Left colon (tissue), 2 donors: ENCODE measurements around the gene CROCC2. TPM values are rescaled to one million over a fixed set of nuclear protein-coding genes. Genes with fewer than 3 reads are reported as not detected.

ENCODE experiments used
- ATAC-seq: fragments of 200-7000 bp; cut with Tn5 transposase; one replicate; pipeline ENCODE4 v1.9.1; 2020; ENCODE audit warnings: mild to moderate bottlenecking, moderate library complexity
- DNase-seq, 2 donors: peaks; one replicate each; pipeline ENCODE4 v3.0.0-alpha.2; 2020
- intact Hi-C, 2 donors: fragments of 100-400 bp; cut with DNase I in 1 of 2; cut with micrococcal nuclease in 1 of 2; formaldehyde crosslinking; loops; one replicate each; pipeline versions ENCODE4 v1.11.2 to v1.14.0; 2022; cut with DNase I, micrococcal nuclease
- total RNA-seq, 2 donors: library from RNA; stranded (reverse); fragmentation: NEBNext Ultra II Directional; extraction: Animal tissue kit (Norgen Biotek cat#: 25700); gene quantifications; one replicate each; pipeline ENCODE4 v1.2.1, GENCODE V29; 2021
- donor health status: DM: no; HTN: no; CAD: no.
- donor health status: DM: yes; HTN: yes; CAD: no.

Gene CROCC2
- total RNA-seq, 2 donors from 2014 or later, result 0.06 TPM; not detected in 1

DNA sequence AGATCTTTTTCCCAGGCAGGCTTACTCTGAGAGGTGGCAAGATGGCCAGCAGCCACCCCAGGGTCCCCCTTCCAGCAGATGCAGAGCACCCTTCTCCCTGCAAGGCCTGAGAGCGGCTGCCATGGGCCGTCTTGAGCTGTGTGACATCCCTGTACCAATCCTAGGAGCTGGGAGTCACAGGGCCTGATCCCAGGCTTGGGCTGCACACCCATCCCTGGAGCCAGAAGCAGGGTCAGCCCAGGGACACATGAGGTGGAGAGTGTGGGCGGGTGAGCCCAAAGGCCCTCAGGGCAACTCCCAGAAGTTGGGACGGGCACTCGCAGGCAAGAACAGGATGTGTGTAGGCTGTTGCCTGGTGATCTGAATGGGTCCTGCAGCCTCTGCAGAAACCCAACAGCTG lies 40.5 kb downstream of the CROCC2 start:
- intact Hi-C loops, result no loop called here
- peak in 1 of 2 donors; percentile 4 for DNase-seq
- ATAC-seq, result no peak

DNA sequence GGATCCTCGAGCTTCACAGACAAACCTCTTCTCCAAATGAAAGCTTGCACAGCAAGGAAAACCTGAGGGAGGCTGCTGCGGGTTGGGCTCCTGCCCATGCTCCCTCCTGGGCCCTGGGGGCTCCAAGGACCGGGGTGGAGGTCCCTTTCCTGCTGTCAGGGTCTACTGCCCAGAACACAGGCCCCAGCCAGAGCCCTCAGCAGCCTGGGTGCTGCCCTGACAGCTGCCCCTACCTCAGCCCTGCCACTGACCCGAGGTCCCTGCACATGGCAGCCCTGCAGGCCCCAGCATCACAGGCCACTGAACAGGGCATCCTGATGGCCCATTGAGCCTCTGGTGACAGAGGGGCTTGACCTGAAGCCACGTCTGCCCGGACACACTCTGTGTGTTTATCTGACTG lies 41.0 kb downstream of the CROCC2 start:
- intact Hi-C loops, result no loop called here

DNA sequence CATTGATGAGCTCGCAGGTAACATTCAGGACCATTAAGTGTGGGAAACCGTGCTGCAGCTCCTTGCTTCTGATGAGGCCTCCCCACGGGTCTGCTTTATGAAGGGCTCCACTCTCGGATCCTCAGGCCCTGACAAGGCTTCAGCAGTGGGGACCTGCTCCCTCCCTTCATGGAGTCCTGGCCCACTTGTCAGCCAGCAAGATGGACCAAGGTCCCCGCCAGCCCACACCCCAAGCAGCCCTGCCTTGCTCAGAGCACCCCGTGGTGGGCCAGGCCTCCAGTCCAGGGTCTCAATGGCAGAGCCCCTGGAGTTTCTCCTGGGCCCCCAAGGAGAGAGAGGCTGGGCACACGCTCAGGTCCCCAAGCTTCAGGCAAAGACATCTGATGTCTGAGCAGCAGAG lies 41.5 kb downstream of the CROCC2 start:
- intact Hi-C loops, result no loop called here
- DNase-seq (peak in 1 of 2 donors; percentile 12), ATAC-seq (no peak)

More for the DNA sequence above, 41.0 kb downstream of the CROCC2 start:
- ATAC-seq (no peak), DNase-seq (peak in 1 of 2 donors; percentile 1)

DNA sequence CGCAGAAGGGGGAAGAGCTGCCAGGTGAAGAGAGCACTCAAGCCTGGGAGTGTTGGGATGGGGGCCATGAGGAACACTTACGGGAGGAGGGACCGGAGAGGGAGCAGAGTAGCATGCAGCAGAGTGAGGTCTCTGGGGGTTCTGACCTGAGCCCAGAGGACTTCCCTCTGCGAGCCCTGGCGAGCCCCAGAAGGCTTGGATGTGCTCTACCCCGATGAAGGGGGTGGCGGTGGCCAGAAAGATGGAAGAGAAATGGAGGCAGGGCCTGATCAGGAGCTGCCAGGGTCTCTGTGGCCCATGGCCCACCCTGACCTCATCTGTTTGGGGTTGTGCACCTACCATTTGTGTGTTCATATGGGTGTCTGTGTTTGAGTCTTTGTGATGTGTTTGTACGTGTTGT lies 42.0 kb downstream of the CROCC2 start:
- DNase-seq (peak in 1 of 2 donors; percentile 14), ATAC-seq (no peak)
- intact Hi-C loops, result no loop called here

DNA sequence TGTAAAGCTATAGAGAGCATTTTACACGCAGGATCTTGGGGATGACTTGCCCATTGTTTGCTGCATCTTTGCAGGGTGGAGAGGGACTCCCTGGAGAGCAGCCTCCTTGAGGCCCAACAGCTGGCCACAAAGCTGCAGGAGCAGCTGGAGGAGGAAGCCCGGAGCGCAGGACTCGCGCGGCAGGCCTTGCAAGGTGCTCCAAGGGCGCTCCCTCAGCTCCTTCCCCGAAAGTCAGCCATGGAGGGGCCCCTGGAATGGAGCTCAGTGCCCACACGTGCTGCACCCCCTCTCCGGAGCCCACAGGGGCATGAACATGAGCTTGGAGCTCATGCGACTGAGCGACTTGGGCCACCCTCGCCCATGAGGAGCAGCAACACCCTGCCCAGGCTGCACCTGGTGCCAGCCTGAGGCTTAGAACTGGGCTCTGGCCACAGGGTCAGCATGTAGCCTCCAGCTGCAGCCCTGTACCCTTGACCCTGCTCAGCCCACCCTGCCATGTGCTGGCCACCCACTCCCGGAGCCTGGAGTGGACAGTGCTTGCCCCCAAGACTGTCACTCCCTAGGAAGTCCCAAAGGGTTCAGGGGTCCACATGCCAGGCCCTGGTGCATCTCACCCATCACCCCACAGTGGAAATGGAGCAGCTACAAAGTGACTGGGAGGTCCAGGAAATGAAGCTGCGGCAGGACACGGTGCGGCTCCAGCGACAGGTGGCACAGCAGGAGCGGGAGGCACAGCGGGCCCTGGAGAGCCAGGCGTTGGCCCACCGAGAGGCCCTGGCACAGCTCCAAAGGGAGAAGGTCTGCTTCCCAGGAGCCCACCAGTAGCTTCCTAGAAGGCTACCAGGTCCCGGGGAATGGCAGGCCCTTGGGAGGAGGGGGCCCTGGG lies 43.0 kb downstream of the CROCC2 start:
- intact Hi-C loops, result no loop called here
- ATAC-seq (no peak), DNase-seq (peak in 1 of 2 donors; percentile 12)

DNA sequence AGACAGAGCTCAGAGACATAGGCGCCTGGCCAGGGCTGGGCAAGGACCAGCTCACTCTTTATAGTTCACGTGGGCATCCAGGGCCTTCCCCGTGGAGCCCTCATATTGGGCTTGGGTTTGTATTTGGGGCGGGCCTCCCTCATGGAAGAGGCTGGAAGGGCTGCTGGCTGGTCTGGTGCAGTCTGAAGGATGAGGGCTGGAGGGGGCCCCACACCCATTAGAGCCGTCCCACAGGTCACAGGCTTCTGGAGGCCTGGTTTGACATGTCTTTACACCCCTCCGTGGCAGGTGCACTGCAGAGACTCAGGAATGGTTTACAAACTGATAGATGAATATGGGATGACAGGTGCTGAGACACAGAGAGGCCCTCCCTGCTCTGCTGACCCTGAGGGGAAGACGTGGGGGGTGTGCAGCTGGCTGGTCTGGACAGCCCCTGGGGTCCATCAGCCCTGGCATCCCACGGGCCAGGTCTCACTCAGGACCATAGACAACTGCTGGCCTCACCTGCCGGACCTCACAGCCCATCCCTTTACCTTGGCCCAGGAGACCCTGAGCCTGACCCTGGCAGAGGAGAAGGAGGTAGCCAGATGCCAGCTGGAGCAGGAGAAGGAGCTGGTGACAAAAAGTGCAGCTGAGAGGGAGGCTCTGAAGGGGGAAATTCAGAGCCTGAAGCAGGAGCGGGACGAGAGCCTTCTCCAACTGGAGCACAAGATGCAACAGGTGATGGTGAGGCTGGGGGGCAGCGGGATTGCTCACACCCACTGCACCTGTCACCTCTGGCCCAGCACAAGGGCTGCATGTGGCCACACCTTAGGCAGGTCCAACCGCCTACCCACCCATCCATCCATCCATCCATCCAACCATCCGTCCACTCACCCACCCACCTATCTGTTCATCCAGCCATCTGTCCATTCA lies 43.9 kb downstream of the CROCC2 start:
- peak in 1 of 2 donors; percentile 3 for DNase-seq
- intact Hi-C loops, result no loop called here
- no peak for ATAC-seq

DNA sequence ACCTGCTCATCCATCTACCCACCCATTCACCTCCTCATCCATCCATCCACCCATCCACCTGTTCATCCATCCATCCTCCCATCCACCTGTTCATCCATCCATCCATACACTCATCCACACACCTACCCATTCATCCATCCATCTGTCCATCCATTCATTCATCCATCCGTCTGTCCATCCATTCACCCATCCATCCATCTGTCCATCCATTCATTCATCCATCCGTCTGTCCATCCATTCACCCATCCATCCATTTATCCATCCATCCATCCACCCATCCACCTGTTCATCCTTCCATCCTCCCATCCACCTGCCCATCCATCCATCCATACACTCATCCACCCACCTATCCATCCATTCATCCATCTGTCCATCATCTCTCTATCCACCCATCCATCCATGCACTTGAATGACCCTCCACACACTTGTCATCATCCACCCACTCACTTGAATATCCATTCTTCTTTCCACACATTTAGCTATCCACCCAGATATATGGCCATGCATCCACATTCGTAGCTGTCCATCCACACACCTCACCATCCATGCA lies 45.0 kb downstream of the CROCC2 start:
- intact Hi-C loops, result no loop called here
- no peak for ATAC-seq
- DNase-seq, result no peak

DNA sequence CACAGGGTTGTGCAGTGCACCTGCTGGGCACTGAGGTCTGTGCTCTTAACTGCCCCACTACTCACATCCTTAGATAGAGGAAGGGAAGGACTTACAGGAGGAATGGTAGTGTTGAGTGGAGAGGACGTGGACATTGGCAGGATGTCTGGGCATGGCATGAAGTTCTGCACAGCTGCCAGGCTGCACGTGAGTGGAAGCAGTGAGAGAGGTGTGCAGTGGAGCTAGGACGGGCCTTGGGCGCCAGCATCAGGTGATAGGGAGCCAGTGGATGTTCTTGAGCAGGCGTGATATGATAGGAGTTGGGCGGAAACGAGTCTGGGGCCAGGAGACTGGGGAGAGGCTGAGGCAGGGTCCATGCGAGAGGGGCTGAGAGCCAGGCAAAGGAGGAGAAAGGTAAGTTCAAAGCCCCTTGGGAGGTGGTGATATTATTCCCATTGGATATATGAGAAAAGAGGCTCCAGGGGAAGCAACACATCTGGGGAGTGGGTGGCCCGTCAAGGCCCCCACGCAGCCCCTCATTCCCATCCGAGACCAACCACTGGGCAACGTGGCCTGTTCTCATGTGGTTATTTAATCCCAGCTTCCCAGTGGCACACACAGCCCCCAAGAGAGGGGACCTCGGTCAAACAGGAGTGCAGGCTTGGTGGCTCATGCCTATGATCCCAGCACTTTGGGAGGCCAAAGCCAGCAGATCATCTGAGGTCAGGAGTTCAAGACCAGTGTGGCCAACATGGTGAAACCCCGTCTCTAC lies 46.5 kb downstream of the CROCC2 start:
- DNase-seq (no peak), ATAC-seq (no peak)
- intact Hi-C loops, result no loop called here

DNA sequence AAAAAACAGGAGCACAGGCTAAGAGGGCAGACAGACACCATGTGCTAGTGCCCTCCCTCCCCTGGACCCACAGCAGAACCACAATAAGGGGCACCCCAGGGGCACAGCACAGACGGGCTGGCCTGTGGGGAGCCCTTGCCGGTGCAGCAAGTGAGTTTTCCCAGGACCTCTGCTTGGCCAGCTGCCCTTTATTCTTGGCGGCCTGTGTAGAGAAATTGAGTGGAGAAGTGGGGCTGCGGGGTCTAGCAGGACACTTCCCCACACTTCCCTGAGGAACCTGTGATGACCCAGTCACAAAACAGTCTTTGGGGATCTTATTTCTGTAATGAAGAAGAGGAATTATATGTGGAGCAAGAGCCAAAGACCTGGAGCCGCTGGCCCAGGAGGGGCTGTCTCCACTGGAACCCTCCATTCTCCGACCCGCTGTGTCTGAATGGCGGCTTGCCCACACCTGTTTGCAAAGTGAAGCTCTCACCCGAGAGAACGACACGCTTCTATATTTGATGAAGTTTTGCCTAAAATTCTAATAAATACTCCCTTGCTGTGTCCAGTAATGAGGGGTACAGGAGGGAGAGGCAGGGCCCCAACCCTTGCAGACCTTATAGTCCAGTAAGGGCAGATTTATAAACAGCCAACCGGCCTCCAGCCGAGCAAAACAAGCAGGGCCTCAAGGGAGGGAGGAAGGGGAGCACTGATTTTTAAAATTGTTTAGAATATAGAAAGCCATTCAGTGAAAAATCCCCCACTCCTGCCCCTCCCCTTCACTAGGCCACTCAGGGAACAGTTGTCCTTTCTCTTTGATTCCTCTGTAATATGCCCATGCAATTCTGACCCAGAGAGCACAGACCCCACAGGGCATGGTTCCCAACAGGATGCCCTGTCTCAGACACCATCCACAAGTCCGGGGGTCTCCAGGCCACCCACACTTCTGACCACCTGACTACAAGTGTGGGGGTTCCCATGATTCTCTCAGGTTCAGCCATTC lies 47.6 kb downstream of the CROCC2 start:
- ATAC-seq (no peak), DNase-seq (no peak)
- intact Hi-C loops, result no loop called here

DNA sequence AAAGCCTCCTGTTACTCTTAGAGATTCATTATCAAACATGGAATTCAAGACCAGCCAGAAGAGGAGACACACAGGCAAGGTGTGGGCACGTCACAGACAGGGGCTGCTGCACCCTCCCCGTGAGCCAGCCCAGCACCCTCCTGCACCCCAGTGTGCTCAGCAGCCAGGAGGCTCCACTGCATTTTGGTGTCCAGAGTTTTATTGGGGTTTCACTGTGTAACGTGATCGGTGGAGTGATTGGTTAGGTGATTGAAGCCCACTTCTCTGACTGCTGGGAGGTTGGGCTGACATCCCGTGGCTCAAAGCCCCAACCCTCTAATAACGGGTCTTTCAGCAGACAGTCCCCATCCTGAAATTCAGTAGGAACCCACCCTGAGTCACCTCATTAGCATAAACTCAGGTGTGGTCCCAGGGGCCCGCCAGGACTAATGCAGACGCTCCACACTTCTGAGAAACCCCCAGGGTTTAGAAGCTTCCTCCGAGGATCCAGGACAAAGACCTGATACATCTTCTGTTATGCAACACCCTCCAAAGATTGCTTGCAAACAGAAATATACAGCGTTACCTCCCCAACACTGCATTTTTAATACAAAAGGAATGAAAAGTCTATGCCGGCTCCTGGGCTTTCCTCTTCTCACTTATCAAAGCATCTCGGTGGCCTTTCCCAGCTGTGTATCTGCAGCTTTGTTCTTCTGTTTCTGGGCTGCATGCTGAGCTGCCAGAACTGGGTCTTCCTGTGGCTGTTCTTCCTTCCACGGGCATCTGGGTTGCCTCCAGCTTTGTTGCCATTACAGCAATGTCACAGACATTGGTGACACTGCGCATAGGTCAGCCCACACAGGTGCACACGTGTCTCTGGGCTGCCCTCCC lies 48.5 kb downstream of the CROCC2 start:
- DNase-seq (no peak), ATAC-seq (no peak)
- intact Hi-C loops, result no loop called here

DNA sequence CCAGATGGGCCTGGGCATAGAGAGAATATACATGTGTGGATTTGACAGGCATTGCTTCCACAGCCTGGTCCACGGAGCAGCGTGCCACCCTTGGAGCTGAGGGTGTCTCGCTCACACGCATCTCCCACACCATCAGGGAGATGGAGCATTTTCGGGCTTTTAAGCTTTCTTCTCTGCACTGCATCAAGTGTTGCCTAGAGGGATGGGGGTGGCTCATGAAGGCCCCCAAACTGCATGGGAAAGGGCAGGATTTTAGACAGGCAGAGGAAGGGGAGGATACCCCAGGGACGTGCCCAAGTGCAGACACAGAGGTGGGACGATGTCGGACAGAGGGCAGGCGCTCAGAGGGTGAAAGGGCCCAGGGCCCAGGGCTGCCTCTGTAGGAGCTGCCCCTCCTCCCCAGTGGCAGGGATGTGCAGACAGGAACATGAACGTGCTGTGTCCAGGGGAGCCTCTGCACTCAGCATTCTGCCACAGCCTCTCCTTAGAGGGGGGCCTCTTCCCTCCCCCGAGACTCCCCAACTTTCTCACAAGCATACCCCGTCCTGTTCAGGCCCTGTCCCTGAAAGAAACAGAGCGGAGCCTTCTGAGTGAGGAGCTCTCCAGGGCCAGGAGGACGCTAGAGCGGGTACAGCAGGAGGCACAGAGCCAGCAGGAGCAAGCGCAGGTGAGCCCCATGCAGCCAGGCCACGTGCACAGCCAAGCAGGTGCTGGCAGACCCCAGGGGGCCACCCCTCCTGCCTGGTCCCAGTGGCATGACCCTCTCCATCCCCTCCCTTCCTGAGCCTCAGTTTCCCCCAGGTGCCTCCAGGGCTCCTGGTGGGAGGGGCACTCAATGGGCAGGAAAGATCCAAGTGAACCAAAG lies 49.4 kb downstream of the CROCC2 start:
- DNase-seq (no peak), ATAC-seq (no peak)
- intact Hi-C loops, result no loop called here

DNA sequence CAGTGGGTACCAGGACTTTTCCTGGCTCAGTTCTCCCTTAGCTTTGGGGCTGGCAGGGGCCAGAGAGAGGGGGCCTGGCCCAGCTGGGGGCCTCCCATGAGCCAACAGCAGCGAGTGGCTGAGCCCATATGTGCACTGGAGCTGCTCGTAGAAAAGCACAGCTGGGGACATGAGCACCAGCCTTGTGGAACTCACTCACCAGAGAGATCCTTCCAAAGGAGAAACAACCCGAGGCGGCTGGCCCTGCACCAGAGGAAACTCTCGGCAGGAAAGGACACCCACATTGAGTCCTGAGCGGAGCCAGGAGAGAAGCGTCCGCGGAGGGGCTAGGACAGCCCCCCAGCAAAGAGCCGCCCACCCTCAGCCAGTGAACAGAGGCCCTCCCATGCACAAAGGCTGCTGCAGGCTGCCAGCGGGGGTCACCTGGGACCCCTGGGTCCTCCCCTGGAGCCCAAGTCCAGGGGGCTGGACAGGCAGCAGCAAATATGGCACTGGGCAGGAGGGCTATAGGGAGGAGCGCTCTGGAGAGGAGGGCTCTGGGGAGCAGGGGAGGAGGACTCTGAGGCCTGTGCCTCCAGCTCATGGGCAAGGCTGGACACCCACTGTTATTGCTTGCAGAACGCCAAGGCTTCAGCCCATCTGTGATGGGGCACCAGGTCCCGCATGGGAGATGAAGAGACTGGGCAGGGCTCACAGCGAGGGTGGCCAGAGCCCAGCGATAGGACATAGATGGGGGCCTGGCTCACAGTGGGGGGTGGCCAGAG lies 50.2 kb downstream of the CROCC2 start:
- intact Hi-C loops, result no loop called here
- DNase-seq, result peak in 1 of 2 donors; percentile 17

DNA sequence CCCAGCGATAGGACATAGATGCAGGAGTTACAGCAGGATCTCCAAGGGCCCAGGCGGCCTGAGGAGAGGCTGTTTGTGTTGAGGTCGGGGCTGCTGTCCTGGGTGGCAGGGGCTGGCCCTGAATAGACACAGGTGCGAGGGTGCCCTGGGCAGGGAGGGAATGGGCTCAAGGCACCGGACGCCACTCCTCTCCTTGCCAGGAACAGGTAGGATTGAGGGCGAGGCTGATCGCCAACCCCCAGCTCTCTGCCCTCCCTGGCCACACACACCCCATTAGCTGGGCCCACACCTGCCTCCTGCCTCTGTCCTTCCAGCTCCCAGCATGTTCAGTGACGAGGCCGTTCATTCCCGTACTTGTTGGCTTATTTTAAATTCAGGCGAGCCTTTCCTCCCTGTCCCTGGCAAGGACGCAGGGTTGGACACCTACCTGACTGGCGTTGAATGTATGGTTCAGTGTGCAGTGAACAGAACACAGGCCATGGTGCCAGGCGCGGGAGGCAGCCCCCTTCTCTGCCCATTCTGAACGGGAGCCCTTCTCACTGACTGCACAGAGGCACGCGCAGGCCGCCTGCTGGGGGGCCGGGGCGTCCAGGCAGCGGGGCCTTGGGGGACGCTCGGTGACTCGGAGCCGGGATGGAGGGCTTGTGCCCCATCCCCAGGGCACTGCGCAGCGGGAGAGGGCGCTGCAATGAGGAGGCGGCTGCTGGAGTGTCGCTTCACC lies 51.0 kb downstream of the CROCC2 start:
- DNase-seq (peak in 1 of 2 donors; percentile 14), ATAC-seq (no peak)
- intact Hi-C loops, result no loop called here

More for the DNA sequence above, 50.2 kb downstream of the CROCC2 start:
- ATAC-seq, result no peak

DNA sequence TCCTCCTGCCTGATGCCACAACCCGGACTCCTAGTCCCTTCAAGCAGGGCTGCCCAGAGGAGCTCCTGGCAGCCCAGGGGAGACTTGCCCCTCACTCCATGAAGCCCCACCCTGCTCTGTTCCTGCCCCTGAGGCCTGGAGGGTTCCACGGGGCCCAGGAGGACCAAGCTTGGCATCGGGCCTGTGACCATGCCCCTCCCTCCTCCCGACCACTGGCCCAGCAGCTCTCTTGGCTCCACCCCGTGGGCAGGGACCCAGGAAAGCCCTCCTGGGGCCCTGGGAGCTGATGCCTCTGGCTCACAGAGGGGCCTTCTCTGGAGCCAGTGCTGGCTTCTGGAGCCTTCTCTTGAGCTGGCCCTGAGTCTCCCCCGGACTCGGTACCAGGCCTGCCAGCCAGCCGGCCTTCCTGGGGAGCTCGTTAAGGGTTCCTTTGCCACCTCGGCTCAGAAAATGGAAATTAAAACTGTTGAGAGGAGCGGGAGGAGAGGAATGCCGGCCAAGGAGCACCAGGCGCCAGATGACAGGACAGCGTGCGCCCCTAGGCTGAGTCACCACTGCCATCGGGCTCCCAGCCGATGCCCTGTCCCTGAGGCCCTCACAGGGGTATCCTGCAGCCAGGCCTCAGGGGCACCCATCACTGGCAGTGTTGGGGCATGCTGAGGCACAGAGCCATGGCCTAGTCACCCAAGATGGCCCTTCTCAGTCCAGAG lies 51.7 kb downstream of the CROCC2 start:
- intact Hi-C loops, result no loop called here
- DNase-seq, result peak in 1 of 2 donors; percentile 19

More for the DNA sequence above, 51.7 kb downstream of the CROCC2 start:
- ATAC-seq, result no peak
